K562 (cell line): ENCODE measurements around the gene TAF15. TPM values are rescaled to one million over a fixed set of nuclear protein-coding genes. Genes with fewer than 3 reads are reported as not detected.

Experiments used
- ATAC-seq: fragments of 200-7000 bp; cut with Tn5 transposase; 3 replicates; pipeline ENCODE4 v1.9.1; 2020; ENCODE audit warnings: moderate library complexity
- BruUV-seq: library from RNA; stranded (reverse); fragments of 400-500 nt; replicated peaks from 2 replicates; lab custom pipeline; 2021; lab: Mats Ljungman, UMichigan
- CTCF ChIA-PET: fragments of 300-600 bp; formaldehyde crosslinking; extraction: SDS; loops from one replicate; lab custom pipeline; 2021; ENCODE audit warnings: low intra/inter-chr PET ratio; lab: Yijun Ruan, JAX
- POLR2A ChIA-PET: fragments of 300-600, 350-650 bp; sonication (Branson Sonifier 250); formaldehyde crosslinking; extraction: SDS; loops from one replicate; lab custom pipeline; 2021; ENCODE audit warnings: antibody characterized with exemption, inconsistent platforms; lab: Yijun Ruan, JAX
- DNase-seq, 4 experiments: peaks; one replicate each; pipeline versions ENCODE4 v3.0.0 to v3.0.0-alpha.2; 2011 to 2018; ENCODE audit warnings: low spot score in 3 of 4, mixed read lengths in 3 of 4; ENCODE audit errors: extremely low read depth in 1 of 4
- FAIRE-seq: peaks from 2 replicates; lab custom pipeline; 2011; peaks lifted over from hg19 to GRCh38; lab: Jason Lieb, UNC
- H2AFZ ChIP-seq: 2 replicates; pipeline ENCODE4 v1.6.0; 2011; ENCODE audit warnings: low read depth, low read length, control low read depth, inconsistent platforms
- H3K27ac ChIP-seq: fragments of 200-600 bp; 3 replicates; pipeline ENCODE4 v1.8.0; 2011; ENCODE audit warnings: low read depth, mild to moderate bottlenecking, control low read depth, inconsistent platforms, low read length, moderate library complexity, mixed read lengths; ENCODE audit errors: extremely low read depth
- H3K27me3 ChIP-seq, 2 experiments: fragments of 300-600 bp in 1 of 2; 2 replicates in 1 of 2; 3 replicates in 1 of 2; pipeline versions ENCODE4 v1.6.0 to v1.8.0; 2011; ENCODE audit warnings: inconsistent platforms in 2 of 2, low read length in 2 of 2, mild to moderate bottlenecking in 1 of 2, mixed read lengths in 1 of 2, moderate library complexity in 1 of 2; ENCODE audit not compliant: control insufficient read depth in 2 of 2, insufficient read depth in 2 of 2
- H3K36me3 ChIP-seq: fragments of 300-600 bp; 3 replicates; pipeline ENCODE4 v1.8.0; 2011; ENCODE audit warnings: mild to moderate bottlenecking, low read length, inconsistent platforms; ENCODE audit not compliant: control insufficient read depth, insufficient read depth
- H3K4me1 ChIP-seq, 2 experiments: fragments of 200-600 bp in 1 of 2; replicated peaks in 1 of 2; 2 replicates in 1 of 2; 3 replicates in 1 of 2; pipeline versions ENCODE4 v1.5.1 to v1.8.0; 2011; ENCODE audit warnings: inconsistent platforms in 2 of 2, low read length in 2 of 2, mild to moderate bottlenecking in 1 of 2, mixed read lengths in 1 of 2, moderate library complexity in 1 of 2; ENCODE audit not compliant: control insufficient read depth in 2 of 2, insufficient read depth in 2 of 2
- H3K4me2 ChIP-seq: 2 replicates; pipeline ENCODE4 v1.6.1; 2011; ENCODE audit warnings: low read length, control low read depth, inconsistent platforms, mixed read lengths; ENCODE audit not compliant: insufficient read depth
- H3K4me3 ChIP-seq: fragments of 200-600 bp; sonication (generic), shearing (Covaris generic); 2 replicates; pipeline ENCODE4 v1.5.1; 2016; ENCODE audit warnings: control low read depth, inconsistent platforms
- H3K79me2 ChIP-seq: fragments of 200-600 bp; 3 replicates; pipeline ENCODE4 v1.8.0; 2011; ENCODE audit warnings: low read length, inconsistent platforms; ENCODE audit not compliant: control insufficient read depth, insufficient read depth
- H3K9ac ChIP-seq, 2 experiments: 2 replicates each; pipeline versions ENCODE4 v1.6.0 to v1.6.1; 2011; ENCODE audit warnings: low read depth in 2 of 2, low read length in 2 of 2, control low read depth in 1 of 2, inconsistent platforms in 1 of 2, mild to moderate bottlenecking in 1 of 2, mixed read lengths in 1 of 2; ENCODE audit not compliant: insufficient read depth in 1 of 2
- H3K9me1 ChIP-seq: one replicate; pipeline ENCODE4 v1.6.0; 2011; ENCODE audit warnings: inconsistent platforms, mild to moderate bottlenecking, low read length, moderate library complexity; ENCODE audit not compliant: control insufficient read depth, insufficient read depth
- H3K9me3 ChIP-seq: replicated peaks from 2 replicates; pipeline ENCODE4 v1.5.1; 2011; ENCODE audit warnings: low read depth, low read length, inconsistent platforms; ENCODE audit not compliant: control insufficient read depth, insufficient read depth
- H4K20me1 ChIP-seq: replicated peaks from 2 replicates; pipeline ENCODE4 v1.6.1; 2011; ENCODE audit warnings: low read length, inconsistent platforms, mixed read lengths; ENCODE audit not compliant: control insufficient read depth, insufficient read depth
- CCAR2 ChIP-seq: fragments of 200-400 bp; formaldehyde crosslinking; IDR thresholded peaks from 2 replicates; pipeline ENCODE4 v1.6.1; 2017; ENCODE audit warnings: mild to moderate bottlenecking, low read depth, low read length
- GABPB1 ChIP-seq: sonication (generic); formaldehyde crosslinking; IDR thresholded peaks from 2 replicates; pipeline ENCODE4 v1.8.0; 2022; ENCODE audit warnings: mild to moderate bottlenecking, missing genetic modification reagents
- MNT ChIP-seq, 2 experiments: fragments of 450-650 bp; conservative IDR thresholded peaks; 2 replicates each; pipeline ENCODE4 v1.6.1; 2017; ENCODE audit warnings: mild to moderate bottlenecking in 2 of 2, moderate library complexity in 2 of 2
- RREB1 ChIP-seq: fragments of 250-450 bp; sonication (Bioruptor Pico); IDR thresholded peaks from 2 replicates; pipeline ENCODE4 v1.4.0; 2020
- SAFB2 ChIP-seq: fragments of 200-400 bp; formaldehyde crosslinking; IDR thresholded peaks from 2 replicates; pipeline ENCODE4 v1.6.1; 2018; ENCODE audit warnings: borderline replicate concordance, low read length, low read depth, moderate library complexity; ENCODE audit not compliant: severe bottlenecking
- SETDB1 ChIP-seq: IDR thresholded peaks from one replicate; pipeline ENCODE4 v1.6.1; 2012; ENCODE audit warnings: low read length, control low read depth, inconsistent platforms
- SREBF1 ChIP-seq: fragments of 150-350 bp; IDR thresholded peaks from 2 replicates; pipeline ENCODE4 v1.6.1; 2014; ENCODE audit warnings: antibody characterized with exemption, low read depth, low read length, borderline replicate concordance
- TCF15 ChIP-seq: fragments of 250-450 bp; sonication (Bioruptor Pico); IDR thresholded peaks from 2 replicates; pipeline ENCODE4 v1.8.0; 2022; ENCODE audit warnings: moderate library complexity, mild to moderate bottlenecking, inconsistent platforms
- TRIM25 ChIP-seq: fragments of 450-650 bp; IDR thresholded peaks from 2 replicates; pipeline ENCODE4 v1.7.0; 2016; ENCODE audit warnings: borderline replicate concordance
- ZNF253 ChIP-seq: fragments of 250-450 bp; sonication (Bioruptor Pico); conservative IDR thresholded peaks from 2 replicates; pipeline ENCODE4 v1.6.1; 2021; ENCODE audit warnings: mild to moderate bottlenecking
- ZNF408 ChIP-seq: fragments of 250-450 bp; sonication (Bioruptor Pico); IDR thresholded peaks from 2 replicates; pipeline ENCODE4 v1.4.0; 2020; ENCODE audit warnings: low read depth, mild to moderate bottlenecking, moderate library complexity
- ZSCAN29 ChIP-seq: fragments of 450-650 bp; IDR thresholded peaks from 2 replicates; pipeline ENCODE4 v1.6.1; 2017
- WGBS: fragments of 100-300 bp; shearing (Covaris generic); methylation state at CpG from one replicate; pipeline ENCODE4 v1.1.6; 2016; ENCODE audit warnings: low coverage, mixed read lengths; ENCODE audit not compliant: insufficient coverage; ENCODE audit errors: missing lambda C conversion rate; 5-methylcytosine and 5-hydroxymethylcytosine counted together
- in situ Hi-C: fragments of 300-500 bp; cut with MboI; formaldehyde crosslinking; loops from 4 replicates; pipeline ENCODE4 v1.15.0; 2018; ENCODE audit warnings: inconsistent platforms, mixed read lengths
- intact Hi-C: fragments of 100-400 bp; cut with micrococcal nuclease; formaldehyde crosslinking; loops from 2 replicates; pipeline ENCODE4 v1.14.2; 2022
- polyA plus RNA-seq, 8 experiments: library from polyadenylated mRNA; depleted of rRNA in 4 of 8; stranded (reverse) in 5 of 8; unstranded in 3 of 8; fragments of >200 nt; fragmentation: Nextera tagmentation in 2 of 8; fragmentation: Illumina TruSeq in 1 of 8; extraction: Ambion mirVana in 2 of 8; extraction: Trizol in 1 of 8; gene quantifications; 2 replicates each; pipeline versions ENCODE4 v1.2.1 to v1.2.3, GENCODE V29; 2011 to 2014; ENCODE audit warnings: inconsistent platforms in 1 of 8, missing spikeins in 1 of 8
- total RNA-seq, 7 experiments: library from RNA; depleted of rRNA in 6 of 7; stranded (reverse); fragments of >200 nt in 6 of 7; fragmentation: Illumina TruSeq in 2 of 7; extraction: Trizol in 2 of 7; gene quantifications; 2 replicates each; pipeline versions ENCODE4 v1.2.1 to v1.2.3, GENCODE V29; 2011 to 2021; ENCODE audit warnings: low replicate concordance in 1 of 7

The TAF15 gene
- total and polyA plus RNA-seq, 9 of the 15 experiments (the other 6 are each of a cell fraction or from before 2014, with no cell fraction given), result 4.1 to 272 (median 56.8) TPM

- FAIRE-seq (no peak), DNase-seq (no peak), ATAC-seq (no peak)
- Histone ChIP-seq H3K4me3 (no peak overlapping the region), H3K9me1 (no peaks in the 10 kb centered on the region), H3K27me3 (no peaks in the 10 kb centered on the region), H4K20me1 (no peaks in the 10 kb centered on the region), H3K4me1 (peaks cover 4 to 17% of the 10 kb centered on the region in 2 experiments; a peak in 4 of 5 replicates), H3K9ac (no peak overlapping the region), H3K4me2 (no peak overlapping the region), H3K79me2 (no peaks in the 10 kb centered on the region), H3K36me3 (no peaks in the 10 kb centered on the region), H2AFZ (peak overlapping the region; percentile 42), H3K27ac (no peak overlapping the region), H3K9me3 (no peaks in the 10 kb centered on the region)
- 26% methylated on average over 3 of the region's 3 CpGs for WGBS
- ChIA-PET POLR2A (interaction anchor here (1.0 to 2.2 kb wide), 6 partner anchors 10 to 67 kb away, joined by 3 to 7 read pairs (median 3); partner anchors contain the start of gene TAF15), CTCF (no interaction called here)
- BruUV-seq, result no TSS peak
- in situ Hi-C loops, result no loop called here
- intact Hi-C loops, result no loop called here
- TF ChIP-seq GABPB1 (CRISPR knock-in tag), result no peak
- no peak for TF ChIP-seq TCF15
- TF ChIP-seq RREB1 (CRISPR knock-in tag), result no peak
- no peak for TF ChIP-seq SETDB1
- no peak for TF ChIP-seq MNT (conservative IDR thresholded peaks at IDR 0.05)
- TF ChIP-seq SREBF1, result no peak
- no peak for TF ChIP-seq CCAR2
- TF ChIP-seq ZNF253, result no peak
- TF ChIP-seq ZSCAN29, result no peak
- no peak for TF ChIP-seq TRIM25
- no peak for TF ChIP-seq ZNF408 (CRISPR knock-in tag)
- TF ChIP-seq SAFB2, result no peak
Measured at GRCh38 chr17:35876534-35876933, 67.2 kb downstream of the TAF15 start.
